CD4-positive, alpha-beta T cell (primary cell): ENCODE data around the gene FILIP1L. TPM values are rescaled to one million over a fixed set of nuclear protein-coding genes. Genes with fewer than 3 reads are reported as not detected.

ENCODE experiments used
- ATAC-seq: fragments of 200-7000 bp; cut with Tn5 transposase; one replicate; pipeline ENCODE4 v1.10.0; 2022; ENCODE audit warnings: mild to moderate bottlenecking; ENCODE audit not compliant: poor library complexity
- CTCF ChIA-PET: fragments of 350-600 bp; sonication (Branson Sonifier 250); formaldehyde crosslinking; loops from one replicate; lab custom pipeline; 2021; ENCODE audit warnings: antibody characterized with exemption, inconsistent platforms; lab: Charles Lee
- POLR2A ChIA-PET: fragments of 350-600 bp; sonication (Branson Sonifier 250); formaldehyde crosslinking; loops from one replicate; lab custom pipeline; 2021; ENCODE audit warnings: antibody characterized with exemption, inconsistent platforms; lab: Charles Lee
- DNase-seq, 14 experiments: peaks; one replicate each; pipeline ENCODE4 v3.0.0-alpha.2; 2013 to 2020; ENCODE audit warnings: mixed read lengths in 2 of 14
- H3K27ac ChIP-seq, 2 donors: one replicate each; pipeline versions ENCODE4 v1.5.1 to v1.7.0; 2013; ENCODE audit warnings: low read length in 2 of 2, low read depth in 1 of 2, mild to moderate bottlenecking in 1 of 2
- H3K27me3 ChIP-seq, 2 experiments: 1 replicate in 1 of 2; 2 replicates in 1 of 2; pipeline versions ENCODE4 v1.6.1 to v1.7.0; 2013; ENCODE audit warnings: low read length in 2 of 2, control low read depth in 1 of 2, mild to moderate bottlenecking in 1 of 2, moderate library complexity in 1 of 2; ENCODE audit not compliant: insufficient read depth in 2 of 2, control insufficient read depth in 1 of 2
- H3K36me3 ChIP-seq: one replicate; pipeline ENCODE4 v1.6.1; 2013; ENCODE audit warnings: low read length, control low read depth; ENCODE audit not compliant: insufficient read depth
- H3K4me1 ChIP-seq: one replicate; pipeline ENCODE4 v1.6.1; 2013; ENCODE audit warnings: low read length, control low read depth; ENCODE audit not compliant: insufficient read depth
- H3K4me3 ChIP-seq: one replicate; pipeline ENCODE4 v1.5.1; 2013; ENCODE audit warnings: mild to moderate bottlenecking, low read length, moderate library complexity
- H3K9me3 ChIP-seq, 2 experiments: 1 replicate in 1 of 2; 2 replicates in 1 of 2; pipeline versions ENCODE4 v1.6.1 to v1.7.0; 2013; ENCODE audit warnings: low read length in 2 of 2, mild to moderate bottlenecking in 2 of 2, control low read depth in 1 of 2, moderate library complexity in 1 of 2; ENCODE audit not compliant: control insufficient read depth in 1 of 2, insufficient read depth in 1 of 2
- H3K27ac Mint-ChIP-seq: one replicate; pipeline ENCODE4 v1.8.0; 2020; ENCODE audit warnings: mixed read lengths
- H3K27me3 Mint-ChIP-seq: one replicate; pipeline ENCODE4 v1.8.0; 2021; ENCODE audit warnings: mixed read lengths
- H3K36me3 Mint-ChIP-seq: one replicate; pipeline ENCODE4 v1.8.0; 2021; ENCODE audit warnings: low read depth, mixed read lengths
- H3K4me1 Mint-ChIP-seq: one replicate; pipeline ENCODE4 v1.8.0; 2021; ENCODE audit warnings: low read depth, mixed read lengths
- H3K4me3 Mint-ChIP-seq: one replicate; pipeline ENCODE4 v1.8.0; 2020; ENCODE audit warnings: mild to moderate bottlenecking, mixed read lengths
- H3K9me3 Mint-ChIP-seq: one replicate; pipeline ENCODE4 v1.8.0; 2020; ENCODE audit warnings: mixed read lengths
- CTCF ChIP-seq: fragments of 200-600 bp; IDR thresholded peaks from one replicate; pipeline ENCODE4 v1.8.0; 2022; ENCODE audit warnings: antibody characterized with exemption, mild to moderate bottlenecking
- intact Hi-C, 2 experiments: fragments of 100-400 bp; cut with DNase I in 1 of 2; cut with micrococcal nuclease in 1 of 2; formaldehyde crosslinking; loops; one replicate each; pipeline versions ENCODE4 v1.15.1 to v1.9.0; 2023 to 2025; cut with DNase I, micrococcal nuclease
- total RNA-seq, 174 experiments: library from RNA in 2 of 174; stranded (reverse) in 2 of 174; gene quantifications; one replicate each; pipeline ENCODE4 v1.2.3 and lab custom pipeline; 2021 to 2026

The FILIP1L gene
- total RNA-seq, 2 experiments from 2014 or later = 0.08 to 0.28 TPM

- no peaks in the 10 kb centered on the region for H3K36me3 ChIP-seq
- no peaks in the 10 kb centered on the region for H3K4me1 ChIP-seq
- ChIA-PET CTCF (no interaction called here), POLR2A (no interaction called here)
- Mint-ChIP-seq H3K27me3 (no peaks in the 10 kb centered on the region), H3K4me3 (no peak overlapping the region), H3K9me3 (no peaks in the 10 kb centered on the region), H3K4me1 (peaks cover 6% of the 10 kb centered on the region), H3K27ac (no peak overlapping the region), H3K36me3 (peaks cover 17% of the 10 kb centered on the region)
- no peaks in the 10 kb centered on the region for H3K9me3 ChIP-seq
- no peak for TF ChIP-seq CTCF
- ATAC-seq (no peak), DNase-seq (no peak)
- no peak overlapping the region for H3K27ac ChIP-seq
- intact Hi-C loops = no loop called here
- H3K27me3 ChIP-seq = no peaks in the 10 kb centered on the region
- no peak overlapping the region for H3K4me3 ChIP-seq
Observed at GRCh38 chr3:99918715-99919114, 195.6 kb downstream of the FILIP1L start.

GRCh38 chr3:99915906-99916432, 198.3 kb downstream of the FILIP1L start:
- H3K4me1 Mint-ChIP-seq = peaks cover 6% of the 10 kb centered on the region
- POLR2A ChIA-PET = no interaction called here
- no peak overlapping the region for H3K4me3 Mint-ChIP-seq

GRCh38 chr3:99911433-99911832, 202.9 kb downstream of the FILIP1L start:
- no peak for TF ChIP-seq CTCF
- intact Hi-C loops = no loop called here
- no peaks in the 10 kb centered on the region for H3K4me1 Mint-ChIP-seq
- Histone ChIP-seq H3K9me3 (no peaks in the 10 kb centered on the region), H3K4me3 (no peak overlapping the region), H3K4me1 (no peaks in the 10 kb centered on the region), H3K36me3 (no peaks in the 10 kb centered on the region), H3K27ac (no peak overlapping the region), H3K27me3 (no peaks in the 10 kb centered on the region)
- H3K4me3 Mint-ChIP-seq = no peak overlapping the region
- ATAC-seq (no peak), DNase-seq (no peak)
- no peaks in the 10 kb centered on the region for H3K9me3 Mint-ChIP-seq
- ChIA-PET CTCF (no interaction called here), POLR2A (no interaction called here)
- H3K36me3 Mint-ChIP-seq = no peaks in the 10 kb centered on the region
- H3K27me3 Mint-ChIP-seq = no peaks in the 10 kb centered on the region
- H3K27ac Mint-ChIP-seq = no peak overlapping the region

More at GRCh38 chr3:99915906-99916432, 198.3 kb downstream of the FILIP1L start:
- H3K9me3 ChIP-seq = no peaks in the 10 kb centered on the region
- intact Hi-C loops = no loop called here
- no peaks in the 10 kb centered on the region for H3K27me3 ChIP-seq
- Mint-ChIP-seq H3K27me3 (no peaks in the 10 kb centered on the region), H3K36me3 (peaks cover 12% of the 10 kb centered on the region), H3K27ac (no peak overlapping the region), H3K9me3 (no peaks in the 10 kb centered on the region)
- ATAC-seq = no peak
- CTCF ChIA-PET = no interaction called here
- no peak for DNase-seq
- no peaks in the 10 kb centered on the region for H3K4me1 ChIP-seq
- TF ChIP-seq CTCF = no peak
- H3K27ac ChIP-seq = no peak overlapping the region
- no peak overlapping the region for H3K4me3 ChIP-seq
- H3K36me3 ChIP-seq = no peaks in the 10 kb centered on the region
